DOHH2 (cell line): ENCODE measurements around the gene EIF5A.
A peak's percentile ranks its signal among the peaks of the same experiment; 100 is the strongest.

ENCODE experiments used
- H3F3A ChIP-seq: fragments of 200-600 bp; sonication (generic), shearing (Covaris generic); 2 replicates; pipeline ENCODE4 v1.6.0; 2016; ENCODE audit warnings: antibody characterized with exemption, mild to moderate bottlenecking; ENCODE audit not compliant: control insufficient read depth, insufficient read depth
- H3K27ac ChIP-seq: fragments of 200-600 bp; sonication (generic); 2 replicates; pipeline ENCODE4 v1.5.1; 2014; ENCODE audit warnings: low read depth, mild to moderate bottlenecking, low read length, moderate library complexity
- H3K27me3 ChIP-seq: fragments of 200-600 bp; sonication (generic); 2 replicates; pipeline ENCODE4 v1.6.1; 2014; ENCODE audit warnings: mild to moderate bottlenecking, low read length, mixed read lengths; ENCODE audit not compliant: control insufficient read depth
- H3K36me3 ChIP-seq: fragments of 200-600 bp; sonication (generic); 2 replicates; pipeline ENCODE4 v1.6.1; 2014; ENCODE audit warnings: mild to moderate bottlenecking, low read length, moderate library complexity, mixed read lengths; ENCODE audit not compliant: control insufficient read depth
- H3K4me1 ChIP-seq: fragments of 200-600 bp; sonication (generic); 2 replicates; pipeline ENCODE4 v1.6.1; 2014; ENCODE audit warnings: mild to moderate bottlenecking, low read length, mixed read lengths; ENCODE audit not compliant: control insufficient read depth
- H3K4me2 ChIP-seq: fragments of 200-600 bp; sonication (generic); 2 replicates; pipeline ENCODE4 v1.6.0; 2014; ENCODE audit warnings: mild to moderate bottlenecking, low read length, moderate library complexity
- H3K4me3 ChIP-seq: fragments of 200-600 bp; sonication (generic); 2 replicates; pipeline ENCODE4 v1.5.1; 2014; ENCODE audit warnings: mild to moderate bottlenecking, low read length, mixed read lengths
- H3K79me2 ChIP-seq: fragments of 200-600 bp; sonication (generic); 2 replicates; pipeline ENCODE4 v1.6.1; 2014; ENCODE audit warnings: mild to moderate bottlenecking, low read length, mixed read lengths; ENCODE audit not compliant: control insufficient read depth
- H3K9me2 ChIP-seq: fragments of 200-600 bp; sonication (generic); replicated peaks from 2 replicates; pipeline ENCODE4 v1.6.1; 2014; ENCODE audit warnings: mild to moderate bottlenecking, low read length, mixed read lengths; ENCODE audit not compliant: control insufficient read depth
- H3K9me3 ChIP-seq: fragments of 200-600 bp; sonication (generic); 2 replicates; pipeline ENCODE4 v1.6.1; 2014; ENCODE audit warnings: antibody characterized with exemption, low read length, mixed read lengths; ENCODE audit not compliant: control insufficient read depth, insufficient read depth
- H4K20me1 ChIP-seq: fragments of 200-600 bp; sonication (generic); 2 replicates; pipeline ENCODE4 v1.6.0; 2014; ENCODE audit warnings: low read depth, mild to moderate bottlenecking, antibody characterized with exemption, low read length, moderate library complexity; ENCODE audit not compliant: control insufficient read depth, insufficient read depth
- EZH2phosphoT487 ChIP-seq: fragments of 200-600 bp; sonication (generic); IDR thresholded peaks from 2 replicates; pipeline ENCODE4 v1.6.1; 2017; ENCODE audit warnings: borderline replicate concordance, mild to moderate bottlenecking, antibody characterized with exemption, low read length, moderate library complexity, mixed read lengths
- TF ChIP-seq, protein P1 (sequence below): fragments of 200-600 bp; sonication (generic); IDR thresholded peaks from one replicate; pipeline ENCODE4 v1.5.1; 2014; ENCODE audit warnings: antibody characterized with exemption, mild to moderate bottlenecking, low read depth, low read length; ENCODE audit not compliant: poor library complexity, severe bottlenecking

The EIF5A gene

GRCh38 chr17:7356072-7356549, 48.7 kb downstream of the EIF5A start:
- Histone ChIP-seq H3K4me2 (peak overlapping the region; percentile 34), H3K79me2 (no peaks in the 10 kb centered on the region), H3K4me1 (peaks cover 19% of the 10 kb centered on the region)

GRCh38 chr17:7356756-7357155, 49.3 kb downstream of the EIF5A start:
- no peak for TF ChIP-seq EZH2phosphoT487
- TF ChIP-seq, protein P1, sequence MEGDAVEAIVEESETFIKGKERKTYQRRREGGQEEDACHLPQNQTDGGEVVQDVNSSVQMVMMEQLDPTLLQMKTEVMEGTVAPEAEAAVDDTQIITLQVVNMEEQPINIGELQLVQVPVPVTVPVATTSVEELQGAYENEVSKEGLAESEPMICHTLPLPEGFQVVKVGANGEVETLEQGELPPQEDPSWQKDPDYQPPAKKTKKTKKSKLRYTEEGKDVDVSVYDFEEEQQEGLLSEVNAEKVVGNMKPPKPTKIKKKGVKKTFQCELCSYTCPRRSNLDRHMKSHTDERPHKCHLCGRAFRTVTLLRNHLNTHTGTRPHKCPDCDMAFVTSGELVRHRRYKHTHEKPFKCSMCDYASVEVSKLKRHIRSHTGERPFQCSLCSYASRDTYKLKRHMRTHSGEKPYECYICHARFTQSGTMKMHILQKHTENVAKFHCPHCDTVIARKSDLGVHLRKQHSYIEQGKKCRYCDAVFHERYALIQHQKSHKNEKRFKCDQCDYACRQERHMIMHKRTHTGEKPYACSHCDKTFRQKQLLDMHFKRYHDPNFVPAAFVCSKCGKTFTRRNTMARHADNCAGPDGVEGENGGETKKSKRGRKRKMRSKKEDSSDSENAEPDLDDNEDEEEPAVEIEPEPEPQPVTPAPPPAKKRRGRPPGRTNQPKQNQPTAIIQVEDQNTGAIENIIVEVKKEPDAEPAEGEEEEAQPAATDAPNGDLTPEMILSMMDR: no peak
- H4K20me1 ChIP-seq: no peaks in the 10 kb centered on the region
- no peak overlapping the region for H3K4me3 ChIP-seq
- H3F3A ChIP-seq: 0 out of 2 replicates have a peak, but pooled peaks cover 3% of the 10 kb centered on the region
- no peaks in the 10 kb centered on the region for H3K9me2 ChIP-seq
- no peaks in the 10 kb centered on the region for H3K27me3 ChIP-seq
- H3K27ac ChIP-seq: no peak overlapping the region
- H3K36me3 ChIP-seq: no peaks in the 10 kb centered on the region
- H3K9me3 ChIP-seq: no peaks in the 10 kb centered on the region
- peaks cover 14% of the 10 kb centered on the region for H3K4me1 ChIP-seq
- no peak overlapping the region for H3K4me2 ChIP-seq
- no peaks in the 10 kb centered on the region for H3K79me2 ChIP-seq

More at GRCh38 chr17:7356072-7356549, 48.7 kb downstream of the EIF5A start:
- H3F3A ChIP-seq: 0 out of 2 replicates have a peak, but pooled peaks cover 3% of the 10 kb centered on the region
- no peak overlapping the region for H3K27ac ChIP-seq
- H3K9me3 ChIP-seq: no peaks in the 10 kb centered on the region
- H3K27me3 ChIP-seq: no peaks in the 10 kb centered on the region
- no peak overlapping the region for H3K4me3 ChIP-seq
- H3K9me2 ChIP-seq: no peaks in the 10 kb centered on the region
- H3K36me3 ChIP-seq: peaks cover 1% of the 10 kb centered on the region
- no peak for TF ChIP-seq EZH2phosphoT487
- TF ChIP-seq, protein P1: peak; percentile 92
- no peaks in the 10 kb centered on the region for H4K20me1 ChIP-seq

DNA sequence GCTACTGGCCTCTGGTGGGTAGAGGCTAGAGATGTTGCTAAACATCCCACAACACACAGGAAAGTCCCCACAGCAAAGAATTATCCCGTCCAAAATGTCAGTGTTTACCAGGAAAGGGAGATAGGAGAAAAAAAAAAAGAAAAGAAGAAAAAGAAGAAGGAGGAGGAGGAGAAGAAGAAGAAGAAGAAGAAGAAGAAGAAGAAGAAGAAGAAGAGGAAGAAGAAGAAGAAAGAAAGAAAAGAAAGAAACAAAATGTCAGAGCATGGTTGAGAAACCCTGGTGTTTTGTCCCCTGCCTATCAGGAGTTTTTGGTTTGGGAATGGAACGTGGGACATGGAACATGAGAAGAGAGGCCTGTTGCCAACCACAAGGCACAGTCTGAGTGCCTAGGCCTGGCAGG, 50.0 kb downstream of the EIF5A start:
- Histone ChIP-seq H3K4me2 (no peak overlapping the region), H4K20me1 (no peaks in the 10 kb centered on the region), H3K4me1 (peaks cover 10% of the 10 kb centered on the region), H3F3A (0 out of 2 replicates have a peak, but pooled peaks cover 3% of the 10 kb centered on the region), H3K9me3 (no peaks in the 10 kb centered on the region), H3K79me2 (no peaks in the 10 kb centered on the region), H3K27me3 (no peaks in the 10 kb centered on the region), H3K36me3 (no peaks in the 10 kb centered on the region), H3K9me2 (no peaks in the 10 kb centered on the region), H3K4me3 (no peak overlapping the region), H3K27ac (no peak overlapping the region)
- TF ChIP-seq, protein P1: no peak
- no peak for TF ChIP-seq EZH2phosphoT487
